Aorta (tissue), 5 donors: Measurements from ENCODE around the gene ALPL. TPM values are rescaled to one million over a fixed set of nuclear protein-coding genes. Genes with fewer than 3 reads are reported as not detected.

Experiments
- ATAC-seq: fragments of 200-7000 bp; cut with Tn5 transposase; one replicate; pipeline ENCODE4 v1.9.1; 2022; ENCODE audit warnings: moderate library complexity; ENCODE audit not compliant: low FRiP score
- DNase-seq, 2 donors: peaks; one replicate each; pipeline ENCODE4 v3.0.0-alpha.2; 2020
- H3K27ac ChIP-seq, 2 donors: one replicate each; pipeline ENCODE4 v1.5.1; 2013; ENCODE audit warnings: low read length in 2 of 2, mild to moderate bottlenecking in 2 of 2, moderate library complexity in 2 of 2, control low read depth in 1 of 2, inconsistent platforms in 1 of 2, low read depth in 1 of 2
- H3K27me3 ChIP-seq, 2 donors: one replicate each; pipeline ENCODE4 v1.6.1; 2013; ENCODE audit warnings: control low read depth in 1 of 2, low read length in 1 of 2, mild to moderate bottlenecking in 1 of 2, moderate library complexity in 1 of 2; ENCODE audit not compliant: insufficient read depth in 2 of 2, control insufficient read depth in 1 of 2
- H3K36me3 ChIP-seq, 2 donors: one replicate each; pipeline ENCODE4 v1.6.1; 2013; ENCODE audit warnings: control low read depth in 1 of 2, low read length in 1 of 2, mild to moderate bottlenecking in 1 of 2; ENCODE audit not compliant: insufficient read depth in 2 of 2, control insufficient read depth in 1 of 2
- H3K4me1 ChIP-seq, 2 donors: one replicate each; pipeline ENCODE4 v1.6.1; 2013; ENCODE audit warnings: low read length in 2 of 2, control low read depth in 1 of 2, mild to moderate bottlenecking in 1 of 2, moderate library complexity in 1 of 2; ENCODE audit not compliant: insufficient read depth in 2 of 2, control insufficient read depth in 1 of 2
- H3K4me3 ChIP-seq, 2 donors: one replicate each; pipeline ENCODE4 v1.5.1; 2013; ENCODE audit warnings: low read length in 2 of 2, control low read depth in 1 of 2, mild to moderate bottlenecking in 1 of 2
- H3K9me3 ChIP-seq: one replicate; pipeline ENCODE4 v1.6.1; 2013; ENCODE audit warnings: mild to moderate bottlenecking, low read length; ENCODE audit not compliant: control insufficient read depth
- WGBS, 2 donors: extraction: QIAGEN DNeasy Blood & Tissue Kit; methylation state at CpG; one replicate each; pipeline ENCODE4 v1.1.7; 2013; 5-methylcytosine and 5-hydroxymethylcytosine counted together
- intact Hi-C, 2 donors: fragments of 100-400 bp; cut with DNase I; formaldehyde crosslinking; loops; one replicate each; pipeline versions ENCODE4 v1.14.2 to v1.15.0; 2022
- polyA plus RNA-seq, 2 donors: library from polyadenylated mRNA; stranded (reverse); fragments of 200-250 nt; gene quantifications; one replicate each; pipeline ENCODE4 v1.2.3, GENCODE V29; 2013
- total RNA-seq, 2 donors: library from RNA; stranded (reverse); fragmentation: NEBNext Ultra II Directional; extraction: Animal tissue kit (Norgen Biotek cat#: 25700); gene quantifications; one replicate each; pipeline ENCODE4 v1.2.1, GENCODE V29; 2021
- donor health status: healthy with polysubstance abuse.
- donor health status: Bipolar disorder and iron deficiency.
- donor health status: DM: no; HTN: no; CAD: no.
- donor health status: DM: no; HTN: no; CAD: no.
- donor health status: DM: yes; HTN: yes; CAD: no.

ALPL gene
- total and polyA plus RNA-seq, 4 donors, result 2.5 to 22.3 (median 5.5) TPM

DNA sequence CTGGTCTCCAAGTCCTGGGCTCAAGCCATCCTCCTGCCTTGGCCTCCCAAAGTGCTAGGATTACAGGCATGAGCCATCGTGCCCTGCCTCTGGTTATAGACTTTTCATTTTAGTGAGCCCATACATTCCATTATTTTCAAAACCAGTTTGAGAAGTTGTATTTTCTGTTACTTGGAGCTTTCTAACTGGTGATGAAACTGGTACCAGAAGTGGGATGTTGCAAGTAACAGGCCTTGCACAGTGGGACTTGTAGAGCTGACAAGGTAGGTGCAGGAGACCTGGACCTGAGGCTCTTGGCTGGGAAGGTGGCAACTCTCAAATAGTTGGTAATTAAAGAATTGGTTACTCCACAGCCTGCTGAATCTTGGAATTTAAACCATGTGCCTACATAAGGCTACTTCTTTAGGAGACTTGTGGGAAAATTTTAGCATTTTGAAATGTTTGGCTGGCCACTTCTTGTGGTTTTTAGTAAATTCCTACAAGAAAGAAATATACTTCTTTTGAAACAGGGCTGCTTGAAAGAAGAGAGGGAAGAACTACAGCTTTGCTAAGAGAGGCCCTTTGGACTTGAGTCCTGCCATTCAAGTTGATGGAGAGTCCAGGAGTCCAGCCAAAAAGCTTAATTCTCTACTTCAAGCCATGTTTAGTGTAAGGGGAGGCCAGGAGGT, 9.8 kb upstream of the ALPL start:
- no peak overlapping the region for H3K4me3 ChIP-seq
- H3K9me3 ChIP-seq, result no peaks in the 10 kb centered on the region
- H3K27ac ChIP-seq, result no peak overlapping the region
- no peaks in the 10 kb centered on the region for H3K27me3 ChIP-seq
- no peaks in the 10 kb centered on the region for H3K4me1 ChIP-seq
- ATAC-seq, result no peak
- no peaks in the 10 kb centered on the region for H3K36me3 ChIP-seq
- intact Hi-C loops, result no loop called here
- no peak for DNase-seq
- 95 to 97% methylated on average over 1 of the region's 1 CpG for WGBS, 2 donors

DNA sequence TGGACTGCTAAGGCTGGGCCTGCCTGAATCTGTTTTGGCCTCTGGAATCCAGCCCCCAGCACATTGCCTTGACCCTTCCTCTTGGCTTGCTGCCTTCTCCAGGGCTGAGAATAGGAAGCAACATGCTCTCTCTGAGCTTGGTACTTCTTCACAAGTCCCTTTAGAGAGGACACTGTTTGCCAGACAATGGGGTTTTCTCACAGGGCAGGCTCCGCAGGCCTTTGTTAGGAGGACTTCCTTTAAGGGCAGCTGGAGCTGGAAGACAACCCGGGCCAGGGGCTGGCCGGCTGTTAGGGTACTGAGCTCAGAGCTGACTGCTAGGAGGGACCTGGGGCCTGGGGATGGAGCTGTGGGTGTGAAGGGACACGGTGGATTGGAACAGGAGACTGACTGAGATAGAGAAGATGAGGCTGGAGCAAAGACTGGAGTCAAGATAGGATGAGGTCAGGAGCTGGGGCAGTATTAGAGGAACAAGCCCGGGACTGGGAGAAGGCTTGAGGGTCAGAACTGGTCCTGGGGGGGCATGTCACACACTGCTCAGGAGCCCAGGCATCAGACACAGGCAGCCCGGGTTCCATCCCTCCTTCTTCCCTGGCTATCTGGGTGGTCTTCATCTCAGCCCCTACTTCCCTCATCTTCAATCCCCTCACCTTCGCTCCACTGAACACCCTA, 5.4 kb upstream of the ALPL start:
- no peaks in the 10 kb centered on the region for H3K27me3 ChIP-seq

DNA sequence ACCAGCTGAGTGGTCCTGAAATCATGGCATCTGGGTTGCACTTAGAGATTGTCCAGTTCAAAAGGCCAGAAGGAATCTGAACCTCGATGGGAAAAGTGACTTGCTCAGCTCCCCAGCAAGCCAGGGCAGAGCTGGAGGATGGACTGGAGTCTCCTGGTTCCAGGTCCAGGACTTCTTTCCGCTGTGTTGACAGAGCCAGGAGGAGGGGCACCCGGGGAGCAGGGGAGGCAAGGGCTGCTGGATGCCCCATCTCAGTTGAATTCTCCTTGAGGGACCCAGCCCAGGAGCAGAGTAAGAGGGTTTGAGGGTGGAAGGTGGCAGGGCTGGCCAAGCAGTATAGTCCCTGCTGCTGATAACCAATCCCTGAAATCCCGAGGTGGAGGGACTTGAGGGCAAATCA, 2.4 kb upstream of the ALPL start:
- H3K36me3 ChIP-seq, result no peaks in the 10 kb centered on the region
- H3K4me3 ChIP-seq, result no peak overlapping the region
- DNase-seq, result peak in 1 of 2 donors; percentile 14
- no peak for ATAC-seq
- no peaks in the 10 kb centered on the region for H3K4me1 ChIP-seq
- H3K27ac ChIP-seq, result no peak overlapping the region
- H3K27me3 ChIP-seq, result no peaks in the 10 kb centered on the region
- 58 to 67% methylated on average over 4 of the region's 4 CpGs for WGBS, 2 donors
- no peaks in the 10 kb centered on the region for H3K9me3 ChIP-seq
- intact Hi-C loops, result loop anchor here in 1 of 2 donors (5.0 kb wide), 1 partner anchor 150 kb away; no protein-coding TSS in a partner anchor

More for the DNA sequence above, 5.4 kb upstream of the ALPL start:
- H3K4me3 ChIP-seq, result no peak overlapping the region
- WGBS, 2 donors, result 81% methylated on average over 7 of the region's 7 CpGs
- ATAC-seq (no peak), DNase-seq (no peak)
- no peaks in the 10 kb centered on the region for H3K36me3 ChIP-seq
- intact Hi-C loops, result no loop called here
- no peak overlapping the region for H3K27ac ChIP-seq
- no peaks in the 10 kb centered on the region for H3K4me1 ChIP-seq
- H3K9me3 ChIP-seq, result no peaks in the 10 kb centered on the region

DNA sequence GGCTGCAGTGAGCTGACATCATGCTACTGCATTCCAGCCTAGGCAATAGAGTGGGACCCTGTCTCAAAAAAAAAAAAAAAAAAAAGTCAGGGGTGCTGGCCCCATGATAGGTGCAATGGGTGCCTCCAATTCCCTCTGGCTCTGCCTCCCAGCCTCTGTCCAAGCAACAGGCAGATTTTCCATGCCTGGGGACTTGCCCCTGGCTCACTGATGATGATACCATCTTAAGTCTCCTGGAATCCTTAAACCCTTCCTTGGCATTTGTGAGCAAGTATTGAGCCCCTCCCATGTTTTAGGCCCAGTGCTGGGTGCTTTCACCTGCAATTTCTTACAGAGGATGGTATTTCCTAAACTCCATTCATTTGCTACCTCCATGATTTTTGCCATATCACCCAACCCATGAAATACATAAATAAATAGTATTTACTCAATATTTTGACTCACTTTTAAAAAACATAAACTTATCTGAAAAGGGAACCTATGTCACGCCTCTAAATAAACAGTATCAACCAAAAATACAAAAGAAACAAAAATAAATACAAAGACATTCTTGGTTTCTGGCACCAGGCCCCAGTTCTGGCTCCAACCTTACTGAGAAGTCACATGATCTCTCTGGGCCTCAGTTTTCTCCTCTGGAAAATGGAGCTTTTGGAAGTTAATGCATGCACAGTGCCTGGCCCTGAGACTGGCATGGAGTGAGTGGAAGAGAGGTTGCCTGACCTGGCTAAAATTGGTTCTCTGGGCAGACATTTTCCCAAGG, 1.5 kb upstream of the ALPL start:
- Histone ChIP-seq H3K9me3 (no peaks in the 10 kb centered on the region), H3K27ac (no peak overlapping the region), H3K4me1 (no peaks in the 10 kb centered on the region), H3K27me3 (no peaks in the 10 kb centered on the region), H3K4me3 (no peak overlapping the region), H3K36me3 (no peaks in the 10 kb centered on the region)
- ATAC-seq, result no peak
- intact Hi-C loops, result loop anchor here in 1 of 2 donors (5.0 kb wide), 1 partner anchor 150 kb away; no protein-coding TSS in a partner anchor
- no peak for DNase-seq
- WGBS, 2 donors, result 71 to 74% methylated on average over 1 of the region's 1 CpG

DNA sequence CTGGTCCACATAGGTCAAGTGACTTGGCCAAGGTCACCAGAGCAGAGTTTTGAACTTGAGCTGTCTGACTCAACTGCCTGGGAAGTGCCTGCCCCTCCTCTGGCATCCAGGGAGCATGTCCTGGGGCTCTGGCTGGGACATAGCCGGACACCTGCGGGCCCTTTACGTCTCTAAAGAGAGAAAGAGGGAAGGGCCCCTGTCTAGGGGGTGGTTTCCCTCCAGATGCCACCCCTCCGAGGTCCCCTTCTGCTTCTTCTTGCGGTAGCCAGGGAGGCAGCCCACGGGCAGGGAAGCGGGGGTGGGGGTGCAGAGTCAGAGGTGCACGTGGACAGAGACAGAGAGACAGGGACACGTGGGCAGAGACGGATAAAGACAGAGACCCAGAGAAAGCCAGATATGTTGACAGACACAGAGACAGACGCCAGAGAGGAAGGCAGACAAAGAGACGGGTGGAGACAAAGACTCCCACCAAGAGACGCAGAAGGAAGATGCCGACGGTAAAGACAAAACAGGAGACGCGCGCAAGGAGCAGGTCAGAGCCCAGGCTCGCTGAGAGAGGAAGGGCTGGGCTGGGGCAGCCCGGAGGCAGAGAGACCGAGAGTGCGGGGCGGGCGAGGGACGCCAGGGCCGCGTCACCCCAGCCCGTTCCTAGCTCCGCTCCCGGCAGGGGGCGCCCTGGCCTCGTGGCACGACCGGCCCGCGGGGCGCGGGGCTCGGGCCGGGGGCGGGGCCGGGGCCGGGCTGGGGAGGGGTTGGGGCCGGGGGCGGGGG, 458 bp upstream of the ALPL start:
- intact Hi-C loops, result loop anchor here in 1 of 2 donors (5.0 kb wide), 1 partner anchor 149 kb away; no protein-coding TSS in a partner anchor
- DNase-seq (peak; percentile 66 to 90), ATAC-seq (peak; percentile 83)
- Histone ChIP-seq H3K9me3 (no peaks in the 10 kb centered on the region), H3K4me3 (no peak overlapping the region), H3K36me3 (no peaks in the 10 kb centered on the region), H3K27me3 (no peaks in the 10 kb centered on the region), H3K4me1 (no peaks in the 10 kb centered on the region), H3K27ac (no peak overlapping the region)
- WGBS, 2 donors, result 8 to 15% methylated on average over 18 to 45 of the region's 45 CpGs

DNA sequence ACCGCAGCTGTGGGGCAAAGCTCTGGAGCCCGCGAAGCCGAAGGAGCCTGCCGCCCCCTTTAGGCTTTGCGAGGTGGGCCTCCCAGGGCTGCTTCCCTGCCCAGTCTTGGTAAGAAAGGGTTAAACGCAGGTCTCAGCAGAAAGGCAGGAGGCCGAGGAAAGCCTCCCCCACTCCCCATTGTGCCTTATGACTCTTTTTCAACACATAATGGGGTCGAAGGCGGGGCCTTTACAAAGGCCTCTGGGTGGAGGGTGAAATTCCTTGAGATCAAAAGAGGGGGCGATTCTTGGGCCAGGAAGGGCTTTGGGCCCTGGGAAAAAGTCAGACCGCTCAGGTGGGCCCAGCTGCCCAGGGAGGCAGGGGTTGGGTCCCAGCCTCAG, 880 bp downstream of the ALPL start:
- Histone ChIP-seq H3K27me3 (no peaks in the 10 kb centered on the region), H3K9me3 (no peaks in the 10 kb centered on the region), H3K4me1 (no peaks in the 10 kb centered on the region), H3K36me3 (no peaks in the 10 kb centered on the region), H3K27ac (no peak overlapping the region), H3K4me3 (no peak overlapping the region)
- intact Hi-C loops, result loop anchor here in 1 of 2 donors (5.0 kb wide), 1 partner anchor 62 kb away; no protein-coding TSS in a partner anchor
- ATAC-seq (no peak), DNase-seq (no peak)
- 54 to 58% methylated on average over 12 of the region's 12 CpGs for WGBS, 2 donors

DNA sequence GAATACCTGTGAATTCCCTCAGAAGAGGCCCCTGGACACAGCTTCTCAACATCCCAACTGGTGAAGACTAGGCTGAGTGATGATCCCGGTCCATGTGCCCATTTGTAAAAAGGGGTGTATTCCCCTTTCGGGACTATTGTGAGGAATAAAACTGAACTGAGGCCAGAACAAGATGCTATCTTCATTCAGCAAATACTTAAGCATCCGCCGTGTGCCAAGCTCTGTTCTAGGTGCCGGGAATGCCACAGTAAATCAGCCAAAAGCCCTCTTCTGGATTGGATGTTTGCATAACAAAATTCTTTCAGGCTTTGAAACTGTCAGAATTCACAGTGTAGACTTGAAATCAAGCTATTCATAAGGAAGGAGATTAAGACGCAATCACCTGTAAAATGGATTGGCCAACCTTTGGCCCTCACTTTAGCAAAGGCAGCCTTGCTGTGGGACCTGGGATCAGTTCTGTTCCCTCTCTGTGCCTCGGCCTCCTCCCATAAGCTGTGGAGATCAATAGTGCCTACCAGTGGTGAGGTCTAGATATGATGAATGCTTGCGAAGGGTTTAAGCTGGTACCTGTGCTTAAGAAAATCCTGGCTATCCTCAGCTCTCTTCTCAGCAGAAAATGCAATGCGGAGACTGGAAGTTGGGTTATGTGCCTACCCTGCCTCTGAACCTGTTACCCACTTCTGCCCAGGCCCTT, 1.8 kb downstream of the ALPL start:
- Histone ChIP-seq H3K36me3 (no peaks in the 10 kb centered on the region), H3K27ac (no peak overlapping the region), H3K9me3 (no peaks in the 10 kb centered on the region), H3K4me1 (no peaks in the 10 kb centered on the region), H3K27me3 (no peaks in the 10 kb centered on the region), H3K4me3 (no peak overlapping the region)
- ATAC-seq (no peak), DNase-seq (no peak)
- WGBS, 2 donors, result 68 to 69% methylated on average over 9 of the region's 9 CpGs
- intact Hi-C loops, result loop anchor here in 1 of 2 donors (5.0 kb wide), 1 partner anchor 61 kb away; no protein-coding TSS in a partner anchor
